WERI-Rb-1 (cell line): Measurements from ENCODE around the gene WDR26.

Experiments used
- DNase-seq: peaks from one replicate; pipeline ENCODE4 v3.0.0-alpha.2; 2020
- H3K27ac ChIP-seq: fragments of 250-450 bp; sonication (Bioruptor Pico); 2 replicates; pipeline ENCODE4 v1.5.1; 2020; ENCODE audit warnings: mild to moderate bottlenecking, moderate library complexity
- H3K27me3 ChIP-seq: fragments of 250-450 bp; sonication (Bioruptor Pico); 2 replicates; pipeline ENCODE4 v1.5.1; 2021; ENCODE audit warnings: mild to moderate bottlenecking, low read depth, moderate library complexity; ENCODE audit not compliant: insufficient read depth, severe bottlenecking
- H3K36me3 ChIP-seq: fragments of 250-450 bp; sonication (Bioruptor Pico); 2 replicates; pipeline ENCODE4 v1.5.1; 2020; ENCODE audit warnings: mild to moderate bottlenecking, moderate library complexity
- H3K4me3 ChIP-seq: 2 replicates; pipeline ENCODE4 v1.5.1; 2011; ENCODE audit warnings: low read depth, mild to moderate bottlenecking, control low read depth, low read length
- H3K9me3 ChIP-seq: fragments of 250-450 bp; sonication (Bioruptor Pico); 2 replicates; pipeline ENCODE4 v1.5.1; 2021; ENCODE audit warnings: mild to moderate bottlenecking, moderate library complexity; ENCODE audit not compliant: severe bottlenecking
- CTCF ChIP-seq: IDR thresholded peaks from 2 replicates; pipeline ENCODE4 v1.5.1; 2011; ENCODE audit warnings: low read depth, mild to moderate bottlenecking, control low read depth, inconsistent platforms, low read length

The WDR26 gene

GRCh38 chr1:224402472-224403036 is 32.0 kb downstream of the WDR26 start:
- no peak overlapping the region for H3K4me3 ChIP-seq
- H3K27me3 ChIP-seq, result no peaks in the 10 kb centered on the region
- peaks cover 18% of the 10 kb centered on the region for H3K36me3 ChIP-seq
- no peak for DNase-seq
- no peaks in the 10 kb centered on the region for H3K9me3 ChIP-seq
- H3K27ac ChIP-seq, result no peak overlapping the region
- TF ChIP-seq CTCF, result no peak

DNA sequence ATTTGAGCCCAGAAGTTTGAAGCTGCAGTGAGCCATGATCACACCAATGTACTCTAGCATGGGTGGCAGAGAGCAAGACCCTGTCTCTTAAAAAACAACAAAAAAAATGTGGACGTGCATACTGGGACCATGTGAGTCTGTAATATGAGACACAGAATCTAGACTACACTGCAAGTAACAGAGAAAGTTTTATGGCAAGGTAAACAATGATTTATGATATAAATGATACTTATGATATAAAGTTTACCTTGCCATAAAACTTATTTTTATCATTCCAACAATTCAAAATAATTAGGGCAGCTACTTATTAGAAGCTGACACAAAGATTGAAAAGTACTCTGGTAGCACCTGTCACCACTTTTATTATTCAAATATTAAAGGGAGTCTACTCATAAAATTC is 34.7 kb downstream of the WDR26 start:
- Histone ChIP-seq H3K9me3 (no peaks in the 10 kb centered on the region), H3K27me3 (no peaks in the 10 kb centered on the region), H3K4me3 (no peak overlapping the region), H3K27ac (no peak overlapping the region), H3K36me3 (peaks cover 14% of the 10 kb centered on the region)
- no peak for TF ChIP-seq CTCF
- no peak for DNase-seq

GRCh38 chr1:224393294-224393693 is 41.3 kb downstream of the WDR26 start:
- TF ChIP-seq CTCF, result no peak
- H3K36me3 ChIP-seq, result peaks cover 18% of the 10 kb centered on the region
- H3K27ac ChIP-seq, result no peak overlapping the region
- H3K27me3 ChIP-seq, result no peaks in the 10 kb centered on the region
- no peak for DNase-seq
- H3K4me3 ChIP-seq, result no peak overlapping the region
- no peaks in the 10 kb centered on the region for H3K9me3 ChIP-seq

DNA sequence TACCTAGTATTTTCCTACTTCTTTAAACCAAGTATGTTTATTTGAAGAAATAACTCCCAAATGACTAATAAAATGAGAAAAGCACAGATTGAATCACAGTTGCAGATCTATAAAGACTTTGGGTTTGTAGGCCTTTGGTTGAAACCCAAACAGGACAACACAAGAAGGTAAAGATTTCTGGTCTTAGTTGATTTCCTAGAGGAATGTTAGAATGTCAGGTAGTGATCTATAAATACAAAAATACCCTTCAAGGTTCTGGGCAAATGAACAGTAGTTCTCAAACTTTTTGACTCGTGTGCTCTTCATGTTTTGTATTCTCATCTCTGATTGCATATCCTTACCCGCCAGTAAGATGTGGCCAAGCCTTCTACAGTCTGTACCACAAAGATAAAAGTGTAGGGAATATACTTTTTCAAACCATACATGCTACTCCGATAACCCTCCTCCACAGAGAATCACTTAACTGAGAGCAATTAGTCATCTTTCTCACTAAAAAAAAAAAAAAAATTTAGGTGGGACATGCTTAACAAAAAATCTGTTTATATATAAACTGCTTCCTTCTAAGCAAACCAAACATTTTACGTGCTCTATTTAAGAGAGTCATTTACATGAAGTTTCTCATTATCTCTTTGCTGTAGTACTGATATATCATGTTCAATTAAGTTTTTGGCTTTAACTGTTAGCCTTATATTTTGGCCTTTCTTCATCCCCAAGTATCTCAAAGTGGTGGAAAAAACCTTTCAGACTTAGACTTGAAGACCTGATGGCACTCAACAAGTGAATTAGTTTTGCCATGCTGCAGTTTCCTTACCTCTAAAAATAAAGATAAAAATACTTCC is 42.0 kb downstream of the WDR26 start:
- Histone ChIP-seq H3K27me3 (no peaks in the 10 kb centered on the region), H3K4me3 (no peak overlapping the region), H3K9me3 (no peaks in the 10 kb centered on the region), H3K27ac (no peak overlapping the region), H3K36me3 (peaks cover 14% of the 10 kb centered on the region)
- no peak for TF ChIP-seq CTCF
- no peak for DNase-seq

DNA sequence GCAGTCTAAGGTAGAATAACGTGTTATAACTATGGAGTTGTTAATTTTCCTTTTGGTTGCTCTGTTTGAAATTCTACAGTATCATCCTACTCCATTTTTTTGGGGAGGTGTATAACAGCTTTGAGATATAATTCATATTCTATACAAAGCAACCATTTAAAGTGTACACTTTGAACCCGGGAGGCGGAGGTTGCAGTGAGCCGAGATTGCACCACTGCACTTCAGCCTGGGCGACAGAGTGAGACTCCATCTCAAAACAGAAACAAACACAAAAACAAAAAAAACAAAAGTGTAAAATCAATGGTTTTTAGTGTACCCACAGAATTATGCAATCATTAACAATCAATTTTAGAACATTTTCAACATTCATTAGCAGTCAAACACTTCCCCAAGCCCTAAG is 44.1 kb downstream of the WDR26 start:
- peaks cover 14% of the 10 kb centered on the region for H3K36me3 ChIP-seq
- H3K27me3 ChIP-seq, result no peaks in the 10 kb centered on the region
- H3K9me3 ChIP-seq, result no peaks in the 10 kb centered on the region
- DNase-seq, result no peak
- TF ChIP-seq CTCF, result no peak
- H3K27ac ChIP-seq, result no peak overlapping the region
- H3K4me3 ChIP-seq, result no peak overlapping the region
